ENCODE data around the gene BCL11A. TPM values are rescaled to one million over a fixed set of nuclear protein-coding genes. Genes with fewer than 3 reads are reported as not detected.

Gene BCL11A
- total and polyA plus RNA-seq, 7 donors: 3.6 to 39.6 (median 16.3) TPM

DNA sequence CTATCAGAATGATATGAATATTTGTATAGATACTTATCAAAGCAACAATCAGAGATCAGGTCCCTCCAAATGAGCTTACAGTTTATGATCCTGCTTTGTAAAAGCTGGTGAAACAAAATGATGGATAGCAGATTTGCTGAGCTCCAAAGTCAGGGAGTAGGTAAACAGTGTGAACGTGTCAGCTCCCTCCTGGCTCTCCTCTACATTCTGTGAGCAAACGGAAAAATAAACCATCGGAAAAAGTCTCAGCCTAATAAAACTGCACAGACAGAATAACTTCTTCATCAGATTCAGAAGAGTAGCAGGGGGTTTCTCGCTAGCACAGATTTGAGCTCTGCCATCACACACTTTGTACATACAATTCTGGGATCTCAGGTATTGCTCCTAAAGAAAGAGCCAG is 51.3 kb downstream of the BCL11A start:
- peaks cover 0 to 84% (median 45%) of the 10 kb centered on the region in 4 donors for H3K4me1 ChIP-seq
- whole genome bisulfite sequencing, 2 donors: 54 to 69% methylated on average over 4 of the region's 4 CpGs
- peak overlapping the region in 3 of 4 donors; percentile 47 to 78 (median 67) for H3K27ac ChIP-seq
- no peak for DNase-seq
- H3K9me3 ChIP-seq: no peaks in the 10 kb centered on the region
- H3K27me3 ChIP-seq: no peaks in the 10 kb centered on the region
- TF ChIP-seq POLR2AphosphoS5 (IDR thresholded peaks at IDR 0.05): peak in 3 of 4 donors; percentile 36 to 42 (median 39)
- no peak for TF ChIP-seq POLR2A (IDR thresholded peaks at IDR 0.05)
- TF ChIP-seq, protein P1, sequence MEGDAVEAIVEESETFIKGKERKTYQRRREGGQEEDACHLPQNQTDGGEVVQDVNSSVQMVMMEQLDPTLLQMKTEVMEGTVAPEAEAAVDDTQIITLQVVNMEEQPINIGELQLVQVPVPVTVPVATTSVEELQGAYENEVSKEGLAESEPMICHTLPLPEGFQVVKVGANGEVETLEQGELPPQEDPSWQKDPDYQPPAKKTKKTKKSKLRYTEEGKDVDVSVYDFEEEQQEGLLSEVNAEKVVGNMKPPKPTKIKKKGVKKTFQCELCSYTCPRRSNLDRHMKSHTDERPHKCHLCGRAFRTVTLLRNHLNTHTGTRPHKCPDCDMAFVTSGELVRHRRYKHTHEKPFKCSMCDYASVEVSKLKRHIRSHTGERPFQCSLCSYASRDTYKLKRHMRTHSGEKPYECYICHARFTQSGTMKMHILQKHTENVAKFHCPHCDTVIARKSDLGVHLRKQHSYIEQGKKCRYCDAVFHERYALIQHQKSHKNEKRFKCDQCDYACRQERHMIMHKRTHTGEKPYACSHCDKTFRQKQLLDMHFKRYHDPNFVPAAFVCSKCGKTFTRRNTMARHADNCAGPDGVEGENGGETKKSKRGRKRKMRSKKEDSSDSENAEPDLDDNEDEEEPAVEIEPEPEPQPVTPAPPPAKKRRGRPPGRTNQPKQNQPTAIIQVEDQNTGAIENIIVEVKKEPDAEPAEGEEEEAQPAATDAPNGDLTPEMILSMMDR (IDR thresholded peaks at IDR 0.05): no peak
- no peak overlapping the region for H3K4me3 ChIP-seq
- no peaks in the 10 kb centered on the region for H3K36me3 ChIP-seq
- intact Hi-C loops (cut with DNase I): loop anchor here (5.0 kb wide), 1 partner anchor 40 kb away; no protein-coding TSS in a partner anchor

DNA sequence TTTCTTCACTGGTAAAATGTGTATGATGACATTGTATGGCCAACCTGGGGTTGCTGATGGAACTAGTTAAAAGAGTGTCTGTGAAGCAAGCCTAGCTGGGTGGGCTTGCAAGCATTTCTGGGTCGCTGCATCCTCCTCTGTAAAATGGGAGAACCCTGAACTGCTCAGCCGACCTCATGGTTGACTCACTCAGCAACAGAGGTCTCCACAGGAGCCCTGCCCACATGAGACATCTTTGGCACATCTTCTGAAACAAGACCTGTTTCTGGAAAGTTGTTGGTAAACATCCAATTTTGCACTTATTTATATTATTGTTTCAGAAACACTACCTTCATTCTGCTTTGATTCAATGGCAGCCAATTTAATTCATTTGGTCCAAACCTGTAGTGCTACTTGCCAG is 52.6 kb downstream of the BCL11A start:
- Histone ChIP-seq H3K4me1 (peaks cover 0 to 73% (median 45%) of the 10 kb centered on the region in 4 donors), H3K9me3 (no peaks in the 10 kb centered on the region), H3K27ac (peak overlapping the region in 2 of 4 donors; percentile 67 to 78), H3K4me3 (no peak overlapping the region), H3K27me3 (no peaks in the 10 kb centered on the region), H3K36me3 (no peaks in the 10 kb centered on the region)
- TF ChIP-seq POLR2AphosphoS5 (IDR thresholded peaks at IDR 0.05) (no peak), POLR2A (IDR thresholded peaks at IDR 0.05) (no peak), EP300 (IDR thresholded peaks at IDR 0.05) (no peak)
- TF ChIP-seq, protein P1 (IDR thresholded peaks at IDR 0.05): no peak
- 88 to 92% methylated on average over 2 of the region's 2 CpGs for WGBS, 2 donors
- DNase-seq: no peak
- intact Hi-C loops (cut with DNase I): loop anchor here (5.0 kb wide), 1 partner anchor 41 kb away; no protein-coding TSS in a partner anchor

DNA sequence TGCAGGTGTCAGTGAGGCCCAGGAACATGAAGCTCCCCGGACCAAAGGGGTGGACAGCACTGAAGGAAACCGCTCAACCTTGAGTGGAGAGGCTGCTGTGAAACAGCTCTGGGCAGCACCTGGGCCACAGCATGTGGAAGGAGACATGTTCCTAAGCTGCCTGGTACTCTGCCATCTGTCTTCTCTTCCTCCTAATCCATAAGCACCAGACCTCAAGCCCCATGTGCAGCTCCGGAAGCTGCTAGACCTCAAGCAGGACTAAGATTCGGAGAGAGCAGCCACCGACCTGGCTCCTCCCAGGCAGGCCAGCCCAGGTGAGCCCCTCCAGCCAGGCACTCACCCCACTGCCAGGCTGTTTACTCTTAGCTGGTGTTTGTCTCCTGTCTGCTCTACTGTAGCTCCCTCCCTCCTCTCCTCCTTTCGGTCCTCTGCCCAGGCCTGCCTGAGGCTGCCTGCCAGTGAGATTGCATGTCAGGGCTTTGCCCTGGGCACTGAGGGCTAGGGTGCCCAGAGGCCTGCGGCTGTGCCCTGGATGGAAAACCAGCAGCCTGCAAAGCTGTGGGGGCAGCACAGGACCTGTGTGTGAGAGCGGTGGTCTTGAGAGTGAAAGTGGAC is 53.7 kb downstream of the BCL11A start:
- Histone ChIP-seq H3K36me3 (no peaks in the 10 kb centered on the region), H3K9me3 (no peaks in the 10 kb centered on the region), H3K4me1 (peaks cover 0 to 65% (median 44%) of the 10 kb centered on the region in 4 donors), H3K4me3 (no peak overlapping the region), H3K27ac (peak overlapping the region in 2 of 4 donors; percentile 45 to 47), H3K27me3 (no peaks in the 10 kb centered on the region)
- DNase-seq: no peak
- TF ChIP-seq, protein P1 (IDR thresholded peaks at IDR 0.05): no peak
- intact Hi-C loops (cut with DNase I): loop anchor here (5.0 kb wide), 1 partner anchor 43 kb away; no protein-coding TSS in a partner anchor
- WGBS, 2 donors: 83 to 89% methylated on average over 8 of the region's 8 CpGs

DNA sequence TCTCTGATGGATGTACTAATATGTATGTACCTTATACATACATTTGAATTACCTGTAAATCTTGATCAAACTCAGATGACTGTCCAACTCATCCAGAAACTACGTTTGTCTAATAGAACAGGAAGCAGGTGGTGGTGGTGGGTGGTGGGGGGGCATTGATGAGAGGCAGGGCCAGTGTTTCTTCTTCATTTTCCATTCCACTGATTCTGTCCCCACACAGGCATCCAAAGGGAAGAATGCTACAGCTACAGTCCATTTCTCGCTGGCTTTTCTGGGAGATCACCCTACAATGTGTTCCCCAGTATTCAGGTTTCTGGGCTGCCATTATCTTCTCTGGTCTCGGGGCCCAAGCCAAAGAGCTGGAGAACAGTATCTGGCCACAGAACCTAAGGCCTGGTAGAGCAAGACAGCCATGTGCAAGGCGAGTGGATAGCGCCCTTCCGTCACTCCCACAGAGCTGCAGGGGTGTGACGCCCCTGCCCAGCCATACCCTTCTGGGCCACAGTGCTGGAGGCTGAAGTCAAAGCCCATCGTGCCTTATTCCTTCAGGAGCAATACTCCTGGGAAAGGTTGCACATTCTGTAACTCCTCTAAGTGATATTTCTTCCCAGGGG is 54.5 kb downstream of the BCL11A start:
- H3K36me3 ChIP-seq: no peaks in the 10 kb centered on the region
- H3K4me1 ChIP-seq: peaks cover 0 to 57% (median 37%) of the 10 kb centered on the region in 4 donors
- no peaks in the 10 kb centered on the region for H3K9me3 ChIP-seq
- TF ChIP-seq EP300 (IDR thresholded peaks at IDR 0.05) (no peak), POLR2A (IDR thresholded peaks at IDR 0.05) (no peak), POLR2AphosphoS5 (IDR thresholded peaks at IDR 0.05) (no peak)
- TF ChIP-seq, protein P1 (IDR thresholded peaks at IDR 0.05): no peak
- no peak overlapping the region for H3K27ac ChIP-seq
- H3K27me3 ChIP-seq: no peaks in the 10 kb centered on the region
- intact Hi-C loops (cut with DNase I): no loop called here
- no peak overlapping the region for H3K4me3 ChIP-seq
- 82 to 89% methylated on average over 8 of the region's 8 CpGs for WGBS, 2 donors
- no peak for DNase-seq
